IPS-18c (cell line): ENCODE data around the gene PDE4C.

ENCODE experiments used
- H3K4me3 ChIP-seq: 2 replicates; pipeline ENCODE4 v1.7.0; 2013; ENCODE audit warnings: low read depth, mild to moderate bottlenecking, low read length, moderate library complexity; ENCODE audit not compliant: insufficient read depth
- H3K9me3 ChIP-seq: one replicate; pipeline ENCODE4 v1.6.1; 2013; ENCODE audit warnings: mild to moderate bottlenecking, low read length, moderate library complexity; ENCODE audit not compliant: control insufficient read depth, insufficient read depth

The PDE4C gene

DNA sequence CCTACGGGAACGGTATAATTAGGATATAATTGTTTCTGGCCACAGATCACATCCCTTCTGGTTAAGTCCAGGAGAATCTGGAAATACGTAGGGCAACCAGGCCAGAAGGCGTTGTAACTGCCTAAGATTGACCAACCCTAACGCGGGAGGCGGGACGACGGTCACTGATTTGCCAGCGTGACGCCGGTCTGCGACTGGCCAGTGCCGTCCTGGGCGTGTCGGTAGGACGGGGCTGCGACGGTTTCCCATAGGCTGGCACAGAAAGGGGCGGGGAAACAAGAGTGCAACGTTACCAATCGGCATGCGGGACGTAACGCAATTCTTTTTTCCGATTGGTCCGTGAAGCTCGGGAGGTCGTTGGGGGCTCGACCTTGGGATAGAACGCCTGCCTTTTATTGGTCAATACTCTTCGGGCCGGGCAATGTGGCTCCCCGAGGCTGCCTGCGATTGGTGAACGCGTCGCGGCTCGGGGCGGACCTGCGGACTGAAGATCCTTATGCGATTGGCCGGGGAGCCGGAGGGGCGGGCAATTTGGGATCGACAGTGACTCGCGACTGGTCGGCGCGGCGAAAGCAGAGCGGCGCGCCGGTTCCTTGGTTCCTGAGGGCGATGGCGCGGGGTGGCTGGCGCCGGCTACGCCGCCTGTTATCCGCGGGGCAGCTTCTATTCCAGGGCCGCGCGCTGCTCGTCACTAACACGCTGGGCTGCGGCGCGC, 33.4 kb downstream of the PDE4C start, which contains the start of gene MPV17L2:
TSS of gene MPV17L2 (plus strand) at position 546 of the 715 bp plus-strand sequence. CDS start at position 610, 64 bp downstream.
- H3K4me3 ChIP-seq: peak within 1 kb of the TSS; percentile 87
- no peaks in the 10 kb centered on the region for H3K9me3 ChIP-seq

- Histone ChIP-seq H3K9me3 (no peaks in the 10 kb centered on the region), H3K4me3 (no peak overlapping the region)
Measured at GRCh38 chr19:18191640-18192062, 34.6 kb downstream of the PDE4C start.

GRCh38 chr19:18190278-18190677, 36.0 kb downstream of the PDE4C start:
- Histone ChIP-seq H3K4me3 (no peak overlapping the region), H3K9me3 (no peaks in the 10 kb centered on the region)

GRCh38 chr19:18185538-18185937, 40.7 kb downstream of the PDE4C start:
- Histone ChIP-seq H3K4me3 (no peak overlapping the region), H3K9me3 (no peaks in the 10 kb centered on the region)

DNA sequence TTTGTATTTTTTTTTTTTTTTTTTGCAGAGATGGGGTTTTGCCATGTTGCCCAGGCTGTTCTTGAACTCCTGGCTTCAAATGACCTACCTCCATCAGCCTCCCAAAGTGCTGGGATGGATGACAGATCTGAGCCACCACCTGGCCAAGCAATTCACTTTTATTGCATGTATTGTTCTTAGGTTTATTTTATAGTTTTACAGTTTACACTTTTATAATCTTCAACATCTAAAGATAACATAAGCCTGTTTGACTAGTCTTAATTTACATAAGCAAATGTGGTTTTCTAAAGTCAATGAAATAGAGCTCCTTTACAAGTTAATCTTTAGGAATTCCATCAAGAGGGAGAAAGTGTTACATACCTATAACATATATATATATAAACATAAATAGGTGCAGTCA, 42.7 kb downstream of the PDE4C start:
- no peaks in the 10 kb centered on the region for H3K9me3 ChIP-seq
- H3K4me3 ChIP-seq: no peak overlapping the region

DNA sequence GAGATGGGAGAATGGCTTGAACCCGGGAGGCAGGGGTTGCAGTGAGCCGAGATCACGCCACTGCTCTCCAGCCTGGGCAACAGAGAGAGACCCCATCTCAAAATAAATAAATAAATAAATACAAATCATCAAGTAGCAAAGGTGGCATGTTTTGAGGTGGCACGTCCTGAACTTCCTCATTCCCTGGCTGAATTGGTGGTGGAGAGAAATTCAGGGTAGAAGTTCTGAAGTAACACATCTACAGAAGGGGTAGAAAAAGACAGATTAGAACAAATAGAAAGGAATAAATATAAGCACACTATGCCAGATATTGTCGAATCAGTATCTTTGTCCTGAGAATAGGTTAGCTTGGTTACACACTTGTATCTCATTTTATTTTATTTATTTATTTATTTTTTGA, 46.3 kb downstream of the PDE4C start:
- Histone ChIP-seq H3K9me3 (no peaks in the 10 kb centered on the region), H3K4me3 (no peak overlapping the region)

- Histone ChIP-seq H3K4me3 (no peak overlapping the region), H3K9me3 (no peaks in the 10 kb centered on the region)
Measured at GRCh38 chr19:18176367-18177310, 49.6 kb downstream of the PDE4C start.

DNA sequence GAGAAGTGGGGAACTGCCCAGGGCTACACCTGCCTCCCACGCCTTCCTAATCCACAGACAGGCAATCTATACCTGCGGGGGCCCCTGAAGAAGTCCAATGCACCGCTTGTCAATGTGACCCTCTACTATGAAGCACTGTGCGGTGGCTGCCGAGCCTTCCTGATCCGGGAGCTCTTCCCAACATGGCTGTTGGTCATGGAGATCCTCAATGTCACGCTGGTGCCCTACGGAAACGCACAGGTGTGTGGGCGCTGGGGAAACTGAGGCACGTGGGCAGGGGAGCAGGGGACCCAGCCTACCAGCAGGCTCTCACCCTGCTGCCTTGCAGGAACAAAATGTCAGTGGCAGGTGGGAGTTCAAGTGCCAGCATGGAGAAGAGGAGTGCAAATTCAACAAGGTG, 51.3 kb downstream of the PDE4C start:
- H3K4me3 ChIP-seq: no peak overlapping the region
- H3K9me3 ChIP-seq: no peaks in the 10 kb centered on the region
